Natural killer cell (primary cell): ENCODE data around the gene RHOBTB1. TPM values are rescaled to one million over a fixed set of nuclear protein-coding genes. Genes with fewer than 3 reads are reported as not detected.

Experiments
- ATAC-seq, 3 donors: fragments of 150-1000 bp in 2 of 3; fragments of 200-7000 bp in 1 of 3; cut with Tn5 transposase; 1 replicate in 1 of 3; 2 replicates in 2 of 3; pipeline ENCODE4 v1.10.0; 2021; ENCODE audit warnings: mild to moderate bottlenecking in 2 of 3, moderate library complexity in 2 of 3
- DNase-seq, 2 donors: peaks; one replicate each; pipeline versions ENCODE4 v3.0.0 to v3.0.0-alpha.2; 2013 to 2021; ENCODE audit warnings: mixed read lengths in 1 of 2
- H3K27ac ChIP-seq: one replicate; pipeline ENCODE4 v1.5.1; 2013; ENCODE audit warnings: mild to moderate bottlenecking, low read length
- H3K27me3 ChIP-seq: one replicate; pipeline ENCODE4 v1.6.1; 2013; ENCODE audit warnings: low read length; ENCODE audit not compliant: control insufficient read depth, insufficient read depth
- H3K36me3 ChIP-seq: one replicate; pipeline ENCODE4 v1.6.1; 2013; ENCODE audit warnings: low read length; ENCODE audit not compliant: control insufficient read depth, insufficient read depth
- H3K4me1 ChIP-seq: one replicate; pipeline ENCODE4 v1.6.1; 2013; ENCODE audit warnings: low read length; ENCODE audit not compliant: control insufficient read depth, insufficient read depth
- H3K4me3 ChIP-seq: one replicate; pipeline ENCODE4 v1.5.1; 2013; ENCODE audit warnings: low read length
- H3K9me3 ChIP-seq: one replicate; pipeline ENCODE4 v1.6.1; 2013; ENCODE audit warnings: low read length; ENCODE audit not compliant: control insufficient read depth, insufficient read depth
- H3K27ac Mint-ChIP-seq, 2 donors: one replicate each; pipeline ENCODE4 v1.8.0; 2022; ENCODE audit warnings: mild to moderate bottlenecking in 2 of 2, mixed read lengths in 2 of 2, moderate library complexity in 1 of 2
- H3K27me3 Mint-ChIP-seq, 2 donors: one replicate each; pipeline ENCODE4 v1.8.0; 2022; ENCODE audit warnings: low read depth in 2 of 2, mixed read lengths in 2 of 2
- H3K36me3 Mint-ChIP-seq: one replicate; pipeline ENCODE4 v1.8.0; 2022; ENCODE audit warnings: mixed read lengths
- H3K4me1 Mint-ChIP-seq, 2 donors: one replicate each; pipeline ENCODE4 v1.8.0; 2022; ENCODE audit warnings: mixed read lengths in 2 of 2
- H3K4me3 Mint-ChIP-seq: one replicate; pipeline ENCODE4 v1.8.0; 2022; ENCODE audit warnings: mild to moderate bottlenecking, moderate library complexity, mixed read lengths
- H3K9me3 Mint-ChIP-seq, 2 donors: one replicate each; pipeline ENCODE4 v1.8.0; 2022; ENCODE audit warnings: mixed read lengths in 2 of 2
- WGBS: methylation state at CpG from one replicate; pipeline ENCODE4 v1.1.7; 2013; ENCODE audit warnings: missing lambda C conversion rate; ENCODE audit not compliant: insufficient coverage; 5-methylcytosine and 5-hydroxymethylcytosine counted together
- intact Hi-C: fragments of 100-400 bp; cut with micrococcal nuclease; formaldehyde crosslinking; loops from one replicate; pipeline ENCODE4 v1.14.2; 2022
- total RNA-seq, 4 donors: library from RNA; stranded (reverse); fragments of 120-200 nt in 1 of 4; gene quantifications; one replicate each; pipeline versions ENCODE4 v1.2.3 to v1.2.4, GENCODE V29; 2013 to 2022
- TF ChIP-seq, protein P1 (sequence below): fragments of 200-600 bp; IDR thresholded peaks from one replicate; pipeline ENCODE4 v1.8.0; 2022; ENCODE audit warnings: antibody characterized with exemption

RHOBTB1 gene
- total RNA-seq, 3 donors from 2014 or later (not counting 1 experiment from before 2014, with no cell fraction given) = 0.97 to 1.9 (median 1.1) TPM

GRCh38 chr10:60950300-60950699 lies 6.3 kb upstream of the RHOBTB1 start:
- no peaks in the 10 kb centered on the region for H3K36me3 Mint-ChIP-seq
- no peaks in the 10 kb centered on the region for H3K9me3 Mint-ChIP-seq
- H3K4me3 Mint-ChIP-seq = no peak overlapping the region
- no CpG with 5 or more reads among the region's 3 CpGs for WGBS
- no peaks in the 10 kb centered on the region for H3K36me3 ChIP-seq
- no peak for ATAC-seq
- no peaks in the 10 kb centered on the region for H3K9me3 ChIP-seq
- peaks cover 2% of the 10 kb centered on the region for H3K27me3 ChIP-seq
- H3K27ac Mint-ChIP-seq = no peak overlapping the region
- H3K4me1 ChIP-seq = no peaks in the 10 kb centered on the region
- no peak for DNase-seq
- no peak overlapping the region for H3K27ac ChIP-seq
- peaks cover 12 to 30% of the 10 kb centered on the region in 2 donors for H3K27me3 Mint-ChIP-seq
- intact Hi-C loops = no loop called here
- no peak overlapping the region for H3K4me3 ChIP-seq
- H3K4me1 Mint-ChIP-seq = no peaks in the 10 kb centered on the region
- TF ChIP-seq, protein P1, sequence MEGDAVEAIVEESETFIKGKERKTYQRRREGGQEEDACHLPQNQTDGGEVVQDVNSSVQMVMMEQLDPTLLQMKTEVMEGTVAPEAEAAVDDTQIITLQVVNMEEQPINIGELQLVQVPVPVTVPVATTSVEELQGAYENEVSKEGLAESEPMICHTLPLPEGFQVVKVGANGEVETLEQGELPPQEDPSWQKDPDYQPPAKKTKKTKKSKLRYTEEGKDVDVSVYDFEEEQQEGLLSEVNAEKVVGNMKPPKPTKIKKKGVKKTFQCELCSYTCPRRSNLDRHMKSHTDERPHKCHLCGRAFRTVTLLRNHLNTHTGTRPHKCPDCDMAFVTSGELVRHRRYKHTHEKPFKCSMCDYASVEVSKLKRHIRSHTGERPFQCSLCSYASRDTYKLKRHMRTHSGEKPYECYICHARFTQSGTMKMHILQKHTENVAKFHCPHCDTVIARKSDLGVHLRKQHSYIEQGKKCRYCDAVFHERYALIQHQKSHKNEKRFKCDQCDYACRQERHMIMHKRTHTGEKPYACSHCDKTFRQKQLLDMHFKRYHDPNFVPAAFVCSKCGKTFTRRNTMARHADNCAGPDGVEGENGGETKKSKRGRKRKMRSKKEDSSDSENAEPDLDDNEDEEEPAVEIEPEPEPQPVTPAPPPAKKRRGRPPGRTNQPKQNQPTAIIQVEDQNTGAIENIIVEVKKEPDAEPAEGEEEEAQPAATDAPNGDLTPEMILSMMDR = no peak

DNA sequence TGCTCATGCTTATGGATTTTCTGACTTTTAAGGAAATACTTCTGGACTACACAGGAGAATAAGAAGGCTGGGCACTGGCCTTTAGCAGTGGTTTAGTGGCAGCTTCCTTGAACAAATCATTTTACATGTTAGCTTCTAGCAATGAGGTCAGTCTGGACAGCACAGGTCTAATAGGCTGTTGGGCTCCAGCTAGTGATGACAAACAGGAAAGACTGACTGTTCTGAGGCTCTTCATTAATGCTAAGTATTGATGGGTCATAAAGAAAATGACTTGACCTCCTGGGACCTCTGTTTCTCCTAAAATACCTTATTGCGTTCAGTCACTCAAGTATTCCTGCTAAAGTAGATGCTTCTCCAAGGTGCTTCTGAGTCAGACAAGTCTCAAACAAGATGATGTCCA lies 4.9 kb upstream of the RHOBTB1 start:
- 94% methylated on average over 1 of the region's 1 CpG for WGBS
- H3K36me3 Mint-ChIP-seq = no peaks in the 10 kb centered on the region
- intact Hi-C loops = no loop called here
- Histone ChIP-seq H3K9me3 (no peaks in the 10 kb centered on the region), H3K36me3 (no peaks in the 10 kb centered on the region), H3K27me3 (peaks cover 5% of the 10 kb centered on the region), H3K27ac (no peak overlapping the region), H3K4me1 (peaks cover 8% of the 10 kb centered on the region), H3K4me3 (no peak overlapping the region)
- H3K27ac Mint-ChIP-seq = no peak overlapping the region
- H3K9me3 Mint-ChIP-seq = no peaks in the 10 kb centered on the region
- no peak overlapping the region for H3K4me3 Mint-ChIP-seq
- no peak for DNase-seq
- TF ChIP-seq, protein P1 = no peak
- ATAC-seq = no peak
- peaks cover 0 to 7% of the 10 kb centered on the region in 2 donors for H3K4me1 Mint-ChIP-seq
- peaks cover 17 to 38% of the 10 kb centered on the region in 2 donors for H3K27me3 Mint-ChIP-seq

GRCh38 chr10:60944910-60945297 lies 919 bp upstream of the RHOBTB1 start:
- DNase-seq = no peak
- TF ChIP-seq, protein P1 = no peak
- H3K9me3 ChIP-seq = no peaks in the 10 kb centered on the region
- peaks cover 7 to 16% of the 10 kb centered on the region in 2 donors for H3K4me1 Mint-ChIP-seq
- H3K4me3 ChIP-seq = peak overlapping the region; percentile 50
- intact Hi-C loops = no loop called here
- H3K27ac ChIP-seq = no peak overlapping the region
- H3K4me3 Mint-ChIP-seq = peak overlapping the region; percentile 83
- peak overlapping the region in 1 of 2 donors; percentile 63 for H3K27ac Mint-ChIP-seq
- H3K27me3 ChIP-seq = peaks cover 5% of the 10 kb centered on the region
- H3K36me3 Mint-ChIP-seq = no peaks in the 10 kb centered on the region
- no peak for ATAC-seq
- H3K36me3 ChIP-seq = no peaks in the 10 kb centered on the region
- peaks cover 19% of the 10 kb centered on the region for H3K4me1 ChIP-seq
- no peaks in the 10 kb centered on the region for H3K9me3 Mint-ChIP-seq
- WGBS = 75% methylated on average over 3 of the region's 4 CpGs
- H3K27me3 Mint-ChIP-seq = peaks cover 20 to 64% of the 10 kb centered on the region in 2 donors
